ENCODE measurements around the gene NIN.
A peak's percentile ranks its signal among the peaks of the same experiment; 100 is the strongest.

The NIN gene

DNA sequence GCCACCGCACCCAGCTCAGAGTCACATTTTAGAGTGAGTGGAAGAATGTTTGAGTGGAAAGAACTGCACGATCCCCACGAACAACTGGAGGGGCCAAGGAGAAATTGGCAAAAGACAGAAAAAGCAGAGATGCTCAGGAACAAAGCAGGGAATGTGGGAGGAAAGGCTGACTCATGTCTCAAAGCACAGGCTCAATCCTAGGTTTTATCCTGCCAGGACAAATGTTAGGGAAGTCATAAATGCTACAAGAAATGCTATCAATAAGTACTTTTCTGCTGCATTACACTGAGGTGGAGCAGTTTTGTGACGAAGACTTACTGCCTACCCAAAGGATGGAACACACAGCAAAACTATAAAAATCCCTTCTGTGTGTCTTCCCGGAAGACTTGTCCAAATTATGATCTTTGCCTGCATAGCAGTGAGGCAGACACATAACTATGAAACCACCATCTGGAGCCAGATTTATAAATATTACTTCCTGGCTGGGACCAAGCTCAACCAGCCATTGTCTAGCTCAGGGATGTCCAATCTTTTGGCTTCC is 26.7 kb downstream of the NIN start:
- intact Hi-C loops (cut with DNase I; ENCODE audit: low total_unique reads) = no loop called here
- H3K4me1 ChIP-seq = peaks cover 0 to 16% (median 6%) of the 10 kb centered on the region in 4 donors
- H3K4me3 ChIP-seq = no peak overlapping the region
- no peak for DNase-seq
- TF ChIP-seq, protein P1, sequence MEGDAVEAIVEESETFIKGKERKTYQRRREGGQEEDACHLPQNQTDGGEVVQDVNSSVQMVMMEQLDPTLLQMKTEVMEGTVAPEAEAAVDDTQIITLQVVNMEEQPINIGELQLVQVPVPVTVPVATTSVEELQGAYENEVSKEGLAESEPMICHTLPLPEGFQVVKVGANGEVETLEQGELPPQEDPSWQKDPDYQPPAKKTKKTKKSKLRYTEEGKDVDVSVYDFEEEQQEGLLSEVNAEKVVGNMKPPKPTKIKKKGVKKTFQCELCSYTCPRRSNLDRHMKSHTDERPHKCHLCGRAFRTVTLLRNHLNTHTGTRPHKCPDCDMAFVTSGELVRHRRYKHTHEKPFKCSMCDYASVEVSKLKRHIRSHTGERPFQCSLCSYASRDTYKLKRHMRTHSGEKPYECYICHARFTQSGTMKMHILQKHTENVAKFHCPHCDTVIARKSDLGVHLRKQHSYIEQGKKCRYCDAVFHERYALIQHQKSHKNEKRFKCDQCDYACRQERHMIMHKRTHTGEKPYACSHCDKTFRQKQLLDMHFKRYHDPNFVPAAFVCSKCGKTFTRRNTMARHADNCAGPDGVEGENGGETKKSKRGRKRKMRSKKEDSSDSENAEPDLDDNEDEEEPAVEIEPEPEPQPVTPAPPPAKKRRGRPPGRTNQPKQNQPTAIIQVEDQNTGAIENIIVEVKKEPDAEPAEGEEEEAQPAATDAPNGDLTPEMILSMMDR (IDR thresholded peaks at IDR 0.05) = no peak
- no peaks in the 10 kb centered on the region for H3K27me3 ChIP-seq
- peak overlapping the region; percentile 31 to 34 for H3K27ac ChIP-seq
- H3K36me3 ChIP-seq = peaks cover 0 to 2% (median 0%) of the 10 kb centered on the region in 3 donors
- H3K9me3 ChIP-seq = no peaks in the 10 kb centered on the region

DNA sequence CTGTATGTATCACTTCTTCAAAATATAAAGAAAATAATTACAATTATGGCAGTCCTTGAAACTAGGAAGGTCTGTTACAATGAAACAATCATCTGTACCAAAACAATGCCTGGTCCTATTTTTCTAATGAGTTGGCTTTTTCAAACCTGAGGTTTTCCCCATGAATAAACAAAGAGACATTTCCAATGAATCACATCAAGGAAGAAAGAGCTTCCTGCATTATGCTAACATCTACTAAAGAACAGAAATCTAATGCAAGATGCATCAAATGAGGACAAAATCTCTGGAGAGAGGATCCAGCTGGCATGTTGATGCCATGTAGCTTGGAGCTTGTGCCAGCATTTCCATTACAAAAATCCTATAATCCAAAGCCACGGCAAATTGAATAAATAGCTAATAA is 29.3 kb downstream of the NIN start:
- intact Hi-C loops (cut with DNase I; ENCODE audit: low total_unique reads) = no loop called here
- no peak for DNase-seq
- H3K27me3 ChIP-seq = no peaks in the 10 kb centered on the region
- no peaks in the 10 kb centered on the region for H3K9me3 ChIP-seq
- TF ChIP-seq, protein P1 (IDR thresholded peaks at IDR 0.05) = no peak
- H3K4me1 ChIP-seq = peaks cover 0 to 20% (median 6%) of the 10 kb centered on the region in 4 donors
- no peak overlapping the region for H3K27ac ChIP-seq
- H3K36me3 ChIP-seq = peaks cover 0 to 6% (median 0%) of the 10 kb centered on the region in 3 donors
- no peak overlapping the region for H3K4me3 ChIP-seq

DNA sequence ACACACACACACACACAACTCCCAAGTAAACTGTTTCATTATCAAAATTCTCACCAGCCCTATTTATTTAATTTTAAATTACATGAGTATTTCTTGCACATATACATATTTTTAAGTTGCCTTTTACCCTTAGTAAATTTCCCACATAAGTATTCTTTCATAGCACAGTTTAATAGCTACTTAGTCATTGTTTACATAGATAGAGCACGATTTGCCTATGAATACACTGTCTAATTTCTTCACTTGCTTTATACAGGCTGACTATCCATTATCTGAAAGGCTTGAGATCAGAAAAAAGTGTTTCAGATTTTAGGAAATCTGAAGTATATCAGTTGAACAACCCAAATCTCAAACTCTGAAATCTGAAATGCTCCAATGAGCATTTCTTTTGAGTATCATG is 30.9 kb downstream of the NIN start:
- Histone ChIP-seq H3K27me3 (no peaks in the 10 kb centered on the region), H3K4me1 (peaks cover 0 to 29% (median 6%) of the 10 kb centered on the region in 4 donors), H3K4me3 (no peak overlapping the region), H3K36me3 (peaks cover 0 to 6% (median 0%) of the 10 kb centered on the region in 3 donors), H3K27ac (no peak overlapping the region), H3K9me3 (no peaks in the 10 kb centered on the region)
- intact Hi-C loops (cut with DNase I; ENCODE audit: low total_unique reads) = no loop called here
- no peak for DNase-seq
- TF ChIP-seq, protein P1 (IDR thresholded peaks at IDR 0.05) = no peak

DNA sequence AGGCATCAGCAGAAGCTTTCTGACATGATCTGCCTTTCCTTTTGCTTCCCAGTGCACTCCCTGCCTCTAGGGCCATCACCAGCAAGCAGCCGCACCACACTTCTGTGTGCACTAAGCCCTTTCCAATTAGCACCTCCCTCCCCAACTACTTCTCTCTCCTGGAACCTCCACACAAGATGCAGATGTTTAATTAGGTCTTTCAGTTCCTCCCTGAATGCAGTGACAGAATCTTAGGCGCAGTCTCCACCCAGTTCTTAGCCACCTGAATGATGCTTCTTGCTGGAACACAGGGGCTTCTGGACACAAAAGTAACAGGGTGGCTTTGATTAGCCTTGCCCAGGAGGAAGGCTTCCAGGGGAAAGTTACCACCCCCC is 32.9 kb downstream of the NIN start:
- H3K27me3 ChIP-seq = no peaks in the 10 kb centered on the region
- no peak overlapping the region for H3K4me3 ChIP-seq
- H3K27ac ChIP-seq = no peak overlapping the region
- DNase-seq = no peak
- intact Hi-C loops (cut with DNase I; ENCODE audit: low total_unique reads) = no loop called here
- H3K4me1 ChIP-seq = peaks cover 0 to 13% (median 0%) of the 10 kb centered on the region in 4 donors
- TF ChIP-seq, protein P1 (IDR thresholded peaks at IDR 0.05) = no peak
- H3K36me3 ChIP-seq = peaks cover 0 to 6% (median 0%) of the 10 kb centered on the region in 3 donors
- no peaks in the 10 kb centered on the region for H3K9me3 ChIP-seq

DNA sequence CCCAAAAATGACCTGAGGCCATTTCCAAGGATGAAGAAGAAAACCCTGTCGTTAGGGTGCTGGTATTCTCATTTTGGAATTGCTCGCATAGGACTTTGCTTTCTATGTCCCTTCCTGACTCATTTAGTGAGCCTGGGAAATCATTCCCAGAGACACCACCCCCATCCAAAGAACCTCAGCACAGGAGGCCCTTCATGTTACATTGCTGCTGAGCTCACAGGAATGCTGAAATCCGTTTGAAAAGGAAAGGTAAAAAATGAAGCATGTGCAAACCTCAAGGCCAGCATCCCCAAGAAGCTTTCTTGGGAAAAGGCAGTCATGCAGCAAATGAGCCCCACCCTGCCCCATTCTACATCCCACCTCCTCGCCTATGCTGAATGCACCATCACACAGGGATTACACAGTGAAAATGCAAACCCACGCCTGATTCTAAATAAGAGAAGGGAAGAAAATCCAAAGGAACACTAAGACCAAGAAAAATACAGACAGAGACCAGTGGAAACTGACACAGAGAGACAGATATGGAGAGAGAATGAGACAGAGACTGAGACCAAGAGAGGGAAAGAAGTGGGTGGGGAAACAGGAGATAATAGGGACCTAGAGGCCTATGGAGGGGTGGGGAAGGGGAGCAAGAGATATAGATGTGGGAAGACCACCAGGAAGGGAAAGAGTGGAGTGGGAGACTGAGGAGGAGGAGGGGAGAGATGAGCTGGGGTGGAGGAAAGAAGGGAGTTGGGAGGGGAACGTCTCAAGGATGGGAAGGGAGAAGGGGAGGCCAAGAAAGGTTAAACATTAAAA is 33.5 kb downstream of the NIN start:
- Histone ChIP-seq H3K4me1 (peaks cover 0 to 13% (median 0%) of the 10 kb centered on the region in 4 donors), H3K27me3 (no peaks in the 10 kb centered on the region), H3K4me3 (no peak overlapping the region), H3K9me3 (no peaks in the 10 kb centered on the region), H3K36me3 (peaks cover 2 to 7% (median 3%) of the 10 kb centered on the region in 3 donors), H3K27ac (no peak overlapping the region)
- intact Hi-C loops (cut with DNase I; ENCODE audit: low total_unique reads) = no loop called here
- TF ChIP-seq, protein P1 (IDR thresholded peaks at IDR 0.05) = no peak
- no peak for DNase-seq

All from tibial artery (tissue), 4 donors.